HUES64 (cell line): ENCODE results near the gene SUPT6H.

Experiments used
- H3K27ac ChIP-seq: 2 replicates; pipeline ENCODE4 v1.7.0; 2013; ENCODE audit warnings: low read depth, low read length, inconsistent platforms
- H3K27me3 ChIP-seq: 2 replicates; pipeline ENCODE4 v1.6.1; 2013; ENCODE audit warnings: mild to moderate bottlenecking, low read length; ENCODE audit not compliant: insufficient read depth
- H3K36me3 ChIP-seq: 2 replicates; pipeline ENCODE4 v1.6.1; 2013; ENCODE audit warnings: mild to moderate bottlenecking, low read length; ENCODE audit not compliant: insufficient read depth
- H3K4me1 ChIP-seq: 2 replicates; pipeline ENCODE4 v1.6.1; 2013; ENCODE audit warnings: mild to moderate bottlenecking, low read length, moderate library complexity; ENCODE audit not compliant: insufficient read depth
- H3K4me3 ChIP-seq: 2 replicates; pipeline ENCODE4 v1.5.1; 2013; ENCODE audit warnings: mild to moderate bottlenecking, low read length, moderate library complexity
- H3K9ac ChIP-seq: 2 replicates; pipeline ENCODE4 v1.6.1; 2013; ENCODE audit warnings: mild to moderate bottlenecking, low read depth, low read length
- H3K9me3 ChIP-seq: 2 replicates; pipeline ENCODE4 v1.6.1; 2013; ENCODE audit warnings: low read depth, low read length; ENCODE audit not compliant: insufficient read depth
- WGBS: fragments of 150-250, 120-280 bp; methylation state at CpG from one replicate; pipeline ENCODE4 v1.1.7; 2013; ENCODE audit warnings: missing lambda C conversion rate; 5-methylcytosine and 5-hydroxymethylcytosine counted together

SUPT6H gene

DNA sequence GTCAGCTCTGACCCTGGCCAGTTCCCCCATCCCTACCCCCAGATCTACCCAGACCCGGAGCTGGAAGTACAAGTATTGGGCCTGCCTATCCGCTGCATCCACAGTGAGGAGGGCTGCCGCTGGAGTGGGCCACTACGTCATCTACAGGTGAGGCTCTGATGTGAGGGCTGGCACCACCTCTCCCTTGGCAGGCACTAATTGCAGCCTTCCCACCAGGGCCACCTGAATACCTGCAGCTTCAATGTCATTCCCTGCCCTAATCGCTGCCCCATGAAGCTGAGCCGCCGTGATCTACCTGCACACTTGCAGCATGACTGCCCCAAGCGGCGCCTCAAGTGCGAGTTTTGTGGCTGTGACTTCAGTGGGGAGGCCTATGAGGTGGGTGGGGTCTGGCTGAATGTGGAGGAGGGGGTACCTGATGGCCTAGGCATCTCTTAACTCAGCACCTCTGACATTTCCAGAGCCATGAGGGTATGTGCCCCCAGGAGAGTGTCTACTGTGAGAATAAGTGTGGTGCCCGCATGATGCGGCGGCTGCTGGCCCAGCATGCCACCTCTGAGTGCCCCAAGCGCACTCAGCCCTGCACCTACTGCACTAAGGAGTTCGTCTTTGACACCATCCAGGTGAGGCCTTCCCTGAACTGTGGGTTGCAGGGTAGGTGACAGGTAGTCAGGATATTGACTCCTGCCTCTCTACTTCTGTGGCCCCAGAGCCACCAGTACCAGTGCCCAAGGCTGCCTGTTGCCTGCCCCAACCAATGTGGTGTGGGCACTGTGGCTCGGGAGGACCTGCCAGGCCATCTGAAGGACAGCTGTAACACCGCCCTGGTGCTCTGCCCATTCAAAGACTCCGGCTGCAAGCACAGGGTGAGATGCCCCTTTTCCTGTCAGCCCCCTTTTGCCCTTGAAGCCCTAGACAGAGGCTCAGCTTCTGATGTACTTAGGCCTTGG is 86.1 kb downstream of the SUPT6H start:
- no peaks in the 10 kb centered on the region for H3K27me3 ChIP-seq
- peaks cover 14% of the 10 kb centered on the region; the same call in 1 of the 2 replicates for H3K4me1 ChIP-seq
- H3K27ac ChIP-seq = peak overlapping the region; percentile 100
- no peaks in the 10 kb centered on the region for H3K9me3 ChIP-seq
- H3K4me3 ChIP-seq = no peak overlapping the region
- H3K9ac ChIP-seq = no peak overlapping the region
- H3K36me3 ChIP-seq = peaks cover 63% of the 10 kb centered on the region
- 94% methylated on average over 18 of the region's 18 CpGs for WGBS

DNA sequence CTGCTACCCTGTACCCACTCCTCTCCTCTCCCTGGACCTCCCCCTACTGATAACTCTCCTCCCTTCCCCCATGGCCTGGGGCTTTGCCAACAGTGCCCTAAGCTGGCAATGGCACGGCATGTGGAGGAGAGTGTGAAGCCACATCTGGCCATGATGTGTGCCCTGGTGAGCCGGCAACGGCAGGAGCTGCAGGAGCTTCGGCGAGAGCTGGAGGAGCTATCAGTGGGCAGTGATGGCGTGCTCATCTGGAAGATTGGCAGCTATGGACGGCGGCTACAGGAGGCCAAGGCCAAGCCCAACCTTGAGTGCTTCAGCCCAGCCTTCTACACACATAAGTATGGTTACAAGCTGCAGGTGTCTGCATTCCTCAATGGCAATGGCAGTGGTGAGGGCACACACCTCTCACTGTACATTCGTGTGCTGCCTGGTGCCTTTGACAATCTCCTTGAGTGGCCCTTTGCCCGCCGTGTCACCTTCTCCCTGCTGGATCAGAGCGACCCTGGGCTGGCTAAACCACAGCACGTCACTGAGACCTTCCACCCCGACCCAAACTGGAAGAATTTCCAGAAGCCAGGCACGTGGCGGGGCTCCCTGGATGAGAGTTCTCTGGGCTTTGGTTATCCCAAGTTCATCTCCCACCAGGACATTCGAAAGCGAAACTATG is 87.0 kb downstream of the SUPT6H start:
- H3K27me3 ChIP-seq = no peaks in the 10 kb centered on the region
- no peak overlapping the region for H3K4me3 ChIP-seq
- H3K9ac ChIP-seq = no peak overlapping the region
- peaks cover 14% of the 10 kb centered on the region; the same call in 1 of the 2 replicates for H3K4me1 ChIP-seq
- H3K9me3 ChIP-seq = no peaks in the 10 kb centered on the region
- peaks cover 63% of the 10 kb centered on the region for H3K36me3 ChIP-seq
- peak overlapping the region; percentile 50; the same call in 1 of the 2 replicates for H3K27ac ChIP-seq
- WGBS = 93% methylated on average over 18 of the region's 18 CpGs

DNA sequence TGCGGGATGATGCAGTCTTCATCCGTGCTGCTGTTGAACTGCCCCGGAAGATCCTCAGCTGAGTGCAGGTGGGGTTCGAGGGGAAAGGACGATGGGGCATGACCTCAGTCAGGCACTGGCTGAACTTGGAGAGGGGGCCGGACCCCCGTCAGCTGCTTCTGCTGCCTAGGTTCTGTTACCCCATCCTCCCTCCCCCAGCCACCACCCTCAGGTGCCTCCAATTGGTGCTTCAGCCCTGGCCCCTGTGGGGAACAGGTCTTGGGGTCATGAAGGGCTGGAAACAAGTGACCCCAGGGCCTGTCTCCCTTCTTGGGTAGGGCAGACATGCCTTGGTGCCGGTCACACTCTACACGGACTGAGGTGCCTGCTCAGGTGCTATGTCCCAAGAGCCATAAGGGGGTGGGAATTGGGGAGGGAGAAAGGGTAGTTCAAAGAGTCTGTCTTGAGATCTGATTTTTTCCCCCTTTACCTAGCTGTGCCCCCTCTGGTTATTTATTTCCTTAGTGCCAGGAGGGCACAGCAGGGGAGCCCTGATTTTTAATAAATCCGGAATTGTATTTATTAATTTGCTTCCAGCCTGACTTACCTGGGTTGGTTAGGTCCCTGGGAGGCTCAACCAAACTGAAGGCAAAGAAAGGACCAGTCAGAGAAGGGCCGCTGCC is 87.6 kb downstream of the SUPT6H start:
- peaks cover 14% of the 10 kb centered on the region; the same call in 1 of the 2 replicates for H3K4me1 ChIP-seq
- peaks cover 63% of the 10 kb centered on the region for H3K36me3 ChIP-seq
- H3K4me3 ChIP-seq = no peak overlapping the region
- WGBS = 71% methylated on average over 11 of the region's 11 CpGs
- no peaks in the 10 kb centered on the region for H3K9me3 ChIP-seq
- no peaks in the 10 kb centered on the region for H3K27me3 ChIP-seq
- H3K27ac ChIP-seq = peak overlapping the region; percentile 50; the same call in 1 of the 2 replicates
- H3K9ac ChIP-seq = no peak overlapping the region

DNA sequence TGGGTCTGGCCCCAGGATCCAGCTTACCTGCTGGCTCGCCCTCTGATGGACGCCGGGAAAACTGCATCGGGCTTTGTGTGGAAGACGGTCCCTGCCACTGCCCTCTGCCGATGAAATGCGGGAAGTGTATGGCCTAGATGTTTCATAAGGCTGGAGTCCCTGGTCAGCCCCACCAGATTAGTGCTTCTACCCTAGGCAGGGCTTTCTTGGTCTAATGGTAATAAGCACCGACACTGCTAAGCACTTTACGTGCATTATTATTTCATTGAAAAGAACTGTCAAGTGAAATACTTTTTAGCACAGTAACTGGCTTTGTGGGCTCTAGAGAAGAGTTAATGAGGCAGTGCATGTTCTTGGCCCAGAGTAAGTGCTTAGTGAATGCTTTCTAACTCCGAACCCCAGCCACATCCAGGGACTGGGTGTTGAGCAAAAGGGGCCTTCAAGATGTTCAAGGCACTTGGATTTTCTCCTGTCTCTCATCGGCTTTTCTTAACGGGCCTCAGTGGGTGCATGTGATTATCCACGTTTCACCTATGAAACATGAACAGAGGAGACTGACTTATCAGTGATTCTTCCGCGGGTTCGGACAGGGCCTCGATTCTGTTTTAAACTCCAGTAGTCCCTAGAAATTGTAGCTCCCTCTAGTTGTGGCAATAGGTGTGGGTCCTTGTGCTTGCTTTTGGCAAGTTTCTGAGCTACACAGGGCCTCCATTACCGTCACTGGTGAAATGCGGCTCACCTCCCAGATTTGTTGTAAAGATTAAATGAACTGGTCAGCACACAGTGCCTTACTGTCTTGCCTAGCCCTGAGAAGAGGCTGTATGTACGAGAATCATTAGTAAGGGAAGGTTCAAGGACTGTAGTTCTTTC is 88.4 kb downstream of the SUPT6H start:
- peaks cover 14% of the 10 kb centered on the region; the same call in 1 of the 2 replicates for H3K4me1 ChIP-seq
- no peak overlapping the region for H3K9ac ChIP-seq
- H3K4me3 ChIP-seq = no peak overlapping the region
- WGBS = 58% methylated on average over 20 of the region's 20 CpGs
- no peaks in the 10 kb centered on the region for H3K9me3 ChIP-seq
- H3K27ac ChIP-seq = peak overlapping the region; percentile 4; the same call in 1 of the 2 replicates
- H3K36me3 ChIP-seq = peaks cover 63% of the 10 kb centered on the region
- H3K27me3 ChIP-seq = no peaks in the 10 kb centered on the region

DNA sequence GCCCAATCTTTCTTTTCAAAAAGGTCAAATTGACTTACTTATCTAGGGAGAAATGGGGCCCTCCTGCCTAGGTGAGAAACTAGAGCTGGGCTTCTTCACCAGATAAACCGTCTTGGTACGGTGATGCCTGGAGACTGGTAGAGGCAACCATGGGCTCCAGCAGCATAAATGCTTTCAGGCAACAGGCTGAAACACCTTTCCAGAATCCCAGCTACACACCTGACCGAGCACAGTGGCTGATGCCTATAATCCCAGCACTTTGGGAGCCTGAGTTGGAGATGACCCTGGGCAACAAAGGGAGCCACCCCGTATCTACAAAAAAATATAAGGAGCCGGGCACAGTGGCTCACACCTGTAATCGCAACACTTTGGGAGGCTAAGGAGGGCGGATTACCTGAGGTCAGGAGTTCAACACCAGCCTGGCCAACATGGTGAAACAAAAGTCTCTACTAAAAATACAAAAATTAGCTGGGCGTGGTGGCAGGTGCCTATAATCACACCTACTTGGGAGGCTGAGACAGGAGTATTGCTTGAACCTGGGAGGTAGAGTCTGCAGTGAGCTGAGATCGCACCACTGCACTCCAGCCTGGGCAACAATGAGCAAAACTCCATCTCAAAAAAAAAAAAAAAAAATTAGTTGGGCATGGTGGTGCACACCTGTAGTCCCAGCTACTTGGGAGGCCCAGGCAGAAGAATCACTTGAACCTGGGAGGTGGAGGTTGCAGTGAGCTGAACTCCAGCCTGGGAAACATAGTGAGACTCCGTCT is 89.8 kb downstream of the SUPT6H start:
- Histone ChIP-seq H3K4me1 (peaks cover 1% of the 10 kb centered on the region; the same call in 1 of the 2 replicates), H3K27ac (no peak overlapping the region), H3K4me3 (no peak overlapping the region), H3K9ac (no peak overlapping the region), H3K9me3 (no peaks in the 10 kb centered on the region), H3K36me3 (peaks cover 55% of the 10 kb centered on the region), H3K27me3 (no peaks in the 10 kb centered on the region)
- WGBS = 95% methylated on average over 9 of the region's 10 CpGs
